Neural cell (in vitro differentiated cells): ENCODE results near the gene NR1H3.

Experiments
- POLR2AphosphoS5 ChIP-seq: IDR thresholded peaks from 2 replicates; pipeline ENCODE4 v1.6.1; 2012
- RAD21 ChIP-seq: fragments of 450-650 bp; conservative IDR thresholded peaks from 2 replicates; pipeline ENCODE4 v1.6.1; 2014; ENCODE audit warnings: antibody characterized with exemption, mild to moderate bottlenecking, moderate library complexity
- TF ChIP-seq, protein P1 (sequence below): fragments of 450-650 bp; IDR thresholded peaks from 2 replicates; pipeline ENCODE4 v1.5.1; 2014; ENCODE audit warnings: antibody characterized with exemption, mild to moderate bottlenecking, moderate library complexity; ENCODE audit not compliant: poor library complexity, severe bottlenecking
- TF ChIP-seq, protein P2 (sequence below): IDR thresholded peaks from 2 replicates; pipeline ENCODE4 v1.6.1; 2012; ENCODE audit warnings: borderline replicate concordance

DNA sequence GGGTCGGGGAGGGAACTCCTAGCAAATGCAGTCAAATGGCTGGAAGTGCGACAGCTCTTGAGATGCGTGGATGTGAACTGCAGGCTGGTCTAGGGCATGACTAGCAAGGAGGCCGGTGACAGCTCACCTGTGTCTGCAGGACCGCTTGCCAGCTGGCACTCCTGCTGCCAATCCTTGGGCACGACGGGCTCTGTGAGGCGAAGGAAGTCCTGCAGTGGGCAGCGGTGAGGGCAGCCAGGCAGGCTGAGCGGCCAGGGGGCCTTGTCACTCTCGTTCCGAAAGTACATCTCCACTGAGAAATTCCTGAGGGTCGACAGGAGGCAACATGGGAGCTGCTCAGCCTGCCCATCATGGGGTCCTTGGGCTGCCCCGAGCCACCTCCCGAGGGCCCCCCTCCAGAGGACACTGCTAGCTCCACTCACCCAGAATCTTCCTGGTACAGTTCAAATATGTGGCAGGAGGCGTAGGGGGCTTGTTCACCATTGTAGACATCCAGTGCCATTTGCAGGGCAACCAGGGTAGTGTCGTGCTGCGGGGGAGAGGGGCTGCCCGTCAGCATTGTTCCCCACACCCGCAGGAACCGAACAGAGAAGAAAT is 15.1 kb upstream of the NR1H3 start:
- TF ChIP-seq RAD21 (no peak), POLR2AphosphoS5 (no peak)
- TF ChIP-seq, protein P1, sequence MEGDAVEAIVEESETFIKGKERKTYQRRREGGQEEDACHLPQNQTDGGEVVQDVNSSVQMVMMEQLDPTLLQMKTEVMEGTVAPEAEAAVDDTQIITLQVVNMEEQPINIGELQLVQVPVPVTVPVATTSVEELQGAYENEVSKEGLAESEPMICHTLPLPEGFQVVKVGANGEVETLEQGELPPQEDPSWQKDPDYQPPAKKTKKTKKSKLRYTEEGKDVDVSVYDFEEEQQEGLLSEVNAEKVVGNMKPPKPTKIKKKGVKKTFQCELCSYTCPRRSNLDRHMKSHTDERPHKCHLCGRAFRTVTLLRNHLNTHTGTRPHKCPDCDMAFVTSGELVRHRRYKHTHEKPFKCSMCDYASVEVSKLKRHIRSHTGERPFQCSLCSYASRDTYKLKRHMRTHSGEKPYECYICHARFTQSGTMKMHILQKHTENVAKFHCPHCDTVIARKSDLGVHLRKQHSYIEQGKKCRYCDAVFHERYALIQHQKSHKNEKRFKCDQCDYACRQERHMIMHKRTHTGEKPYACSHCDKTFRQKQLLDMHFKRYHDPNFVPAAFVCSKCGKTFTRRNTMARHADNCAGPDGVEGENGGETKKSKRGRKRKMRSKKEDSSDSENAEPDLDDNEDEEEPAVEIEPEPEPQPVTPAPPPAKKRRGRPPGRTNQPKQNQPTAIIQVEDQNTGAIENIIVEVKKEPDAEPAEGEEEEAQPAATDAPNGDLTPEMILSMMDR: no peak
- TF ChIP-seq, protein P2, sequence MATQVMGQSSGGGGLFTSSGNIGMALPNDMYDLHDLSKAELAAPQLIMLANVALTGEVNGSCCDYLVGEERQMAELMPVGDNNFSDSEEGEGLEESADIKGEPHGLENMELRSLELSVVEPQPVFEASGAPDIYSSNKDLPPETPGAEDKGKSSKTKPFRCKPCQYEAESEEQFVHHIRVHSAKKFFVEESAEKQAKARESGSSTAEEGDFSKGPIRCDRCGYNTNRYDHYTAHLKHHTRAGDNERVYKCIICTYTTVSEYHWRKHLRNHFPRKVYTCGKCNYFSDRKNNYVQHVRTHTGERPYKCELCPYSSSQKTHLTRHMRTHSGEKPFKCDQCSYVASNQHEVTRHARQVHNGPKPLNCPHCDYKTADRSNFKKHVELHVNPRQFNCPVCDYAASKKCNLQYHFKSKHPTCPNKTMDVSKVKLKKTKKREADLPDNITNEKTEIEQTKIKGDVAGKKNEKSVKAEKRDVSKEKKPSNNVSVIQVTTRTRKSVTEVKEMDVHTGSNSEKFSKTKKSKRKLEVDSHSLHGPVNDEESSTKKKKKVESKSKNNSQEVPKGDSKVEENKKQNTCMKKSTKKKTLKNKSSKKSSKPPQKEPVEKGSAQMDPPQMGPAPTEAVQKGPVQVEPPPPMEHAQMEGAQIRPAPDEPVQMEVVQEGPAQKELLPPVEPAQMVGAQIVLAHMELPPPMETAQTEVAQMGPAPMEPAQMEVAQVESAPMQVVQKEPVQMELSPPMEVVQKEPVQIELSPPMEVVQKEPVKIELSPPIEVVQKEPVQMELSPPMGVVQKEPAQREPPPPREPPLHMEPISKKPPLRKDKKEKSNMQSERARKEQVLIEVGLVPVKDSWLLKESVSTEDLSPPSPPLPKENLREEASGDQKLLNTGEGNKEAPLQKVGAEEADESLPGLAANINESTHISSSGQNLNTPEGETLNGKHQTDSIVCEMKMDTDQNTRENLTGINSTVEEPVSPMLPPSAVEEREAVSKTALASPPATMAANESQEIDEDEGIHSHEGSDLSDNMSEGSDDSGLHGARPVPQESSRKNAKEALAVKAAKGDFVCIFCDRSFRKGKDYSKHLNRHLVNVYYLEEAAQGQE: no peak
